Measurements from ENCODE around the gene PCDHA1.

PCDHA1 gene

DNA sequence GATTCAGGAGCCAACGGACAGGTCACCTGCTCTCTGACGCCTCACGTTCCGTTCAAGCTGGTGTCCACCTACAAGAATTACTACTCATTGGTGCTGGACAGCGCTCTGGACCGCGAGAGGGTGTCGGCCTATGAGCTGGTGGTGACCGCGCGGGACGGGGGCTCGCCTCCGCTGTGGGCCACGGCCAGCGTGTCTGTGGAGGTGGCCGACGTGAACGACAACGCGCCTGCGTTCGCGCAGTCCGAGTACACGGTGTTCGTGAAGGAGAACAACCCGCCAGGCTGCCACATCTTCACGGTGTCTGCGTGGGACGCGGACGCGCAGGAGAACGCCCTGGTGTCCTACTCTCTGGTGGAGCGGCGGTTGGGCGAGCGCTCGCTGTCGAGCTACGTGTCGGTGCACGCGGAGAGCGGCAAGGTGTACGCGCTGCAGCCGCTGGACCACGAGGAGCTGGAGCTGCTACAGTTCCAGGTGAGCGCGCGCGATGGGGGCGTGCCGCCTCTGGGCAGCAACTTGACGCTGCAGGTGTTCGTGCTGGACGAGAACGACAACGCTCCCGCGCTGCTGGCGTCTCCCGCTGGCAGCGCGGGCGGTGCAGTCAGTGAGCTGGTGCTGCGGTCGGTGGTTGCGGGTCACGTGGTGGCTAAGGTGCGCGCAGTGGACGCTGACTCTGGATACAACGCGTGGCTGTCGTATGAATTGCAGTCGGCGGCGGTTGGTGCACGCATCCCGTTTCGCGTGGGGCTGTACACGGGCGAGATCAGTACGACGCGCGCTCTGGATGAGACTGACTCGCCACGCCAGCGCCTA, 71.4 kb downstream of the PCDHA1 start:
- Mint-ChIP-seq H3K9me3 (peaks cover 70% of the 10 kb centered on the region), H3K36me3 (ENCODE audit: low read depth) (peaks cover 89% of the 10 kb centered on the region), H3K27ac (no peak overlapping the region), H3K4me3 (no peak overlapping the region), H3K4me1 (no peaks in the 10 kb centered on the region), H3K27me3 (ENCODE audit: low read depth) (no peaks in the 10 kb centered on the region)
- TF ChIP-seq, protein P1, sequence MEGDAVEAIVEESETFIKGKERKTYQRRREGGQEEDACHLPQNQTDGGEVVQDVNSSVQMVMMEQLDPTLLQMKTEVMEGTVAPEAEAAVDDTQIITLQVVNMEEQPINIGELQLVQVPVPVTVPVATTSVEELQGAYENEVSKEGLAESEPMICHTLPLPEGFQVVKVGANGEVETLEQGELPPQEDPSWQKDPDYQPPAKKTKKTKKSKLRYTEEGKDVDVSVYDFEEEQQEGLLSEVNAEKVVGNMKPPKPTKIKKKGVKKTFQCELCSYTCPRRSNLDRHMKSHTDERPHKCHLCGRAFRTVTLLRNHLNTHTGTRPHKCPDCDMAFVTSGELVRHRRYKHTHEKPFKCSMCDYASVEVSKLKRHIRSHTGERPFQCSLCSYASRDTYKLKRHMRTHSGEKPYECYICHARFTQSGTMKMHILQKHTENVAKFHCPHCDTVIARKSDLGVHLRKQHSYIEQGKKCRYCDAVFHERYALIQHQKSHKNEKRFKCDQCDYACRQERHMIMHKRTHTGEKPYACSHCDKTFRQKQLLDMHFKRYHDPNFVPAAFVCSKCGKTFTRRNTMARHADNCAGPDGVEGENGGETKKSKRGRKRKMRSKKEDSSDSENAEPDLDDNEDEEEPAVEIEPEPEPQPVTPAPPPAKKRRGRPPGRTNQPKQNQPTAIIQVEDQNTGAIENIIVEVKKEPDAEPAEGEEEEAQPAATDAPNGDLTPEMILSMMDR (IDR thresholded peaks at IDR 0.05; ENCODE audit: unreplicated experiment in 3 of 3): no peak

DNA sequence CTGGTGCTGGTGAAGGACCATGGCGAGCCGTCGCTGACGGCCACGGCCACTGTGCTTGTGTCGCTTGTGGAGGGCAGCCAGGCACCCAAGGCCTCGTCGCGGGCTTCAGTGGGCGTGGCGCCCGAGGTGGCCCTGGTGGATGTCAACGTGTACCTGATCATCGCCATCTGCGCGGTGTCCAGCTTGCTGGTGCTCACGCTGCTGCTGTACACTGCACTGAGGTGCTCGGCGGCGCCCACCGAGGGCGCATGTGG, 72.0 kb downstream of the PCDHA1 start:
- Mint-ChIP-seq H3K36me3 (ENCODE audit: low read depth) (peaks cover 89% of the 10 kb centered on the region), H3K9me3 (peaks cover 72% of the 10 kb centered on the region), H3K4me1 (no peaks in the 10 kb centered on the region), H3K4me3 (no peak overlapping the region), H3K27me3 (ENCODE audit: low read depth) (no peaks in the 10 kb centered on the region), H3K27ac (no peak overlapping the region)
- TF ChIP-seq, protein P1 (IDR thresholded peaks at IDR 0.05; ENCODE audit: unreplicated experiment in 3 of 3): no peak

DNA sequence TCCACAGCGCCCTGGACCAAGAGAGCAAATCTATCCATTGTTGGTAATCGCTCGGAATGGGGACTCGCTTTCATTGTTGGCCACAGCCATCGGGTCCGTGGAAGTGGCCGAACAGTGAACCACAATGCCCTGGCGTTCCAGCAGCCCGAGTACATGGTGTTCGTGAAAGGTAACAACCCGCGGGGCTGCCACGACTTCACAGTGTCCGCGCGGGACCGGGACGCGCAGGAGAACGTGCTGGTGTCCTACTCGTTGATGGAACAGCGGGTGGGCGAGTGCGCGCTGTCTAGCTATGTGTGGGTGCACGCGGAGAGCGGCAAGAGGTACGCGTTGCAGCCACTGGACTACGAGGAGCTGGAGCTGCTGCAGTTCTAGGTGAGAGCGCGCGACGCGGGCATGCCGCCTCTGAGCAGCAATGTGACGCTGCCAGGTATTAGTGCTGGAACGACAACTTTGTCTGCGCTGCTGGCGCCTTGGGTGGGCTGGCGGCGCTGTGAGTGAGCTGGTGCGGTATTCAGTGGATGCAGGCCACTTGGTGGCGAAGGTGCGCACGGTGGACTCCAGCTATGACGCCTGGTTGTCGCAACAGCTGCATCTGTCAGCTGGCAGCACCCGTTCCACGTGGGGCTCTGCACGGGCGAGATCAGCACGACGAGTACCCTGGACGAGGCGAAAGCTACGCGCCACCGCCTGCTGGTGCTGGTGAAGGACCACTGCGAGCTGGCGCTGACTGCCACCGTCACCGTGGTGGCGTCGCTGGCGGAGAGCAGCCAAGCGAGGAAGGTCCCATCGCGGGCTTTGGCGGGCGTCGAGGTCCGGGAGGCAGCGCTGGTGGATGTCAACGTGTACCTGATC, 76.7 kb downstream of the PCDHA1 start:
- Mint-ChIP-seq H3K36me3 (ENCODE audit: low read depth) (peaks cover 83% of the 10 kb centered on the region), H3K4me1 (no peaks in the 10 kb centered on the region), H3K27me3 (ENCODE audit: low read depth) (no peaks in the 10 kb centered on the region), H3K27ac (no peak overlapping the region), H3K9me3 (peaks cover 57% of the 10 kb centered on the region), H3K4me3 (no peak overlapping the region)
- TF ChIP-seq, protein P1 (IDR thresholded peaks at IDR 0.05; ENCODE audit: unreplicated experiment in 3 of 3): no peak

DNA sequence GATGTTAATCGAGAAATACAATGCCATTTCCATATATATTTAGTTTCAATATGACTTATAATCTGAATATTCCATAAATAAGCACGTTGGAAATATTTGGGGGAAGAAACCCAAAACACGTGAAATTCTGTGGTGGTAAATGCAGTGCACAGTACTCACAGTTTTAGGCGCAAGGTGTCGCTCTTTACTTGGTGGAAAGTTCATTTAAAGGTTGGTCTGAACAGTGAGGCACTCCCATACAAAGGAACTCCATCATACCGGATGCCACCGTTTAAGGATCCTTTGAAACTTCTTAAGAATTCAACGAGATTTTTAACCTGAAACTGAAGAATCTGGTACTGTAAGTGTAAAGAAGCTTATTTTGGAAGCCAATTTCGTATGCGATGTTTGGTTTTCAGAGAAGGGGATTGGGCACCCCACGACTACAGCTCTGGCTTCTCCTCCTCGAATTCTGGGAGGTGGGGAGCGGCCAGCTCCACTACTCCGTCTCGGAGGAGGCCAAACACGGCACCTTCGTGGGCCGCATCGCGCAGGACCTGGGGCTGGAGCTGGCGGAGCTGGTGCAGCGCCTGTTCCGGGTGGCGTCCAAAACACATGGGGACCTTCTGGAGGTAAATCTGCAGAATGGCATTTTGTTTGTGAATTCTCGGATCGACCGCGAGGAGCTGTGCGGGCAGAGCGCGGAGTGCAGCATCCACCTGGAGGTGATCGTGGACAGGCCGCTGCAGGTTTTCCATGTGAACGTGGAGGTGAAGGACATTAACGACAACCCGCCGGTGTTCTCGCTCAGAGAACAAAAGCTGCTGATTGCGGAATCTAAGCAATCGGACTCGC, 83.0 kb downstream of the PCDHA1 start, which contains the start of gene PCDHA11:
TSS of gene PCDHA11 (plus strand) at position 237 of the 834 bp plus-strand sequence. CDS start at position 384, 147 bp downstream.
- H3K27ac Mint-ChIP-seq: peak within 1 kb of the TSS in 2 of 3 experiments; percentile 75 to 83
- peaks cover 32% of the 10 kb centered on the region for H3K9me3 Mint-ChIP-seq

DNA sequence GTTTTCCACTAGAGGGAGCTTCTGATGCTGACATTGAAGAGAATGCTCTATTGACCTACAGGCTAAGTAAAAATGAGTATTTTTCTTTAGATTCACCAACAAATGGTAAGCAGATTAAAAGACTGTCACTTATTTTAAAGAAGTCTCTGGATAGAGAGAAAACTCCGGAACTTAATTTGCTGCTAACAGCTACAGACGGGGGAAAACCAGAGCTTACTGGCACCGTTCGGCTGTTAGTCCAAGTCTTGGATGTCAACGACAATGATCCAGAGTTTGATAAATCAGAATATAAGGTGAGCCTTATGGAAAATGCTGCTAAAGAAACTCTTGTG, 83.6 kb downstream of the PCDHA1 start:
- H3K4me3 Mint-ChIP-seq: peak overlapping the region; percentile 85 to 92 (median 91)
- no peaks in the 10 kb centered on the region for H3K4me1 Mint-ChIP-seq
- no peaks in the 10 kb centered on the region for H3K27me3 Mint-ChIP-seq (ENCODE audit: low read depth)
- H3K9me3 Mint-ChIP-seq: peaks cover 34% of the 10 kb centered on the region
- H3K36me3 Mint-ChIP-seq (ENCODE audit: low read depth): peaks cover 74% of the 10 kb centered on the region
- TF ChIP-seq, protein P1 (IDR thresholded peaks at IDR 0.05; ENCODE audit: unreplicated experiment in 3 of 3): peak in 2 of 3 experiments; percentile 0 to 27
- peak overlapping the region in 1 of 3 experiments; percentile 48 for H3K27ac Mint-ChIP-seq

More for the DNA sequence above, 83.0 kb downstream of the PCDHA1 start, which contains the start of gene PCDHA11:
- TF ChIP-seq, protein P1 (IDR thresholded peaks at IDR 0.05; ENCODE audit: unreplicated experiment in 3 of 3): peak; percentile 43 to 48 (median 45)
- Mint-ChIP-seq H3K4me1 (no peaks in the 10 kb centered on the region), H3K36me3 (ENCODE audit: low read depth) (peaks cover 74% of the 10 kb centered on the region), H3K4me3 (peak within 1 kb of the TSS; percentile 85 to 92 (median 91)), H3K27me3 (ENCODE audit: low read depth) (no peaks in the 10 kb centered on the region)

All from nephron (organoid).